Activated CD4-positive, alpha-beta T cell treated with anti-CD3 and anti-CD28 coated beads for 36 hours (primary cell): Measurements from ENCODE around the gene CLDN19. TPM values are rescaled to one million over a fixed set of nuclear protein-coding genes. Genes with fewer than 3 reads are reported as not detected.
A peak's percentile ranks its signal among the peaks of the same experiment; 100 is the strongest.

Experiments
- ATAC-seq: fragments of 200-7000 bp; cut with Tn5 transposase; one replicate; pipeline ENCODE4 v1.10.0; 2021; ENCODE audit warnings: mild to moderate bottlenecking, moderate library complexity
- CTCF ChIA-PET: fragments of 350-600 bp; sonication (Branson Sonifier 250); formaldehyde crosslinking; loops from one replicate; lab custom pipeline; 2021; ENCODE audit warnings: antibody characterized with exemption; lab: Charles Lee
- POLR2A ChIA-PET: fragments of 350-600 bp; sonication (Branson Sonifier 250); formaldehyde crosslinking; loops from one replicate; lab custom pipeline; 2021; ENCODE audit warnings: antibody characterized with exemption, inconsistent platforms; lab: Charles Lee
- DNase-seq: peaks from one replicate; pipeline ENCODE4 v3.0.0-alpha.2; 2020
- H3K27ac Mint-ChIP-seq: one replicate; pipeline ENCODE4 v1.8.0; 2021; ENCODE audit warnings: mixed read lengths
- H3K27me3 Mint-ChIP-seq: one replicate; pipeline ENCODE4 v1.8.0; 2021; ENCODE audit warnings: mixed read lengths
- H3K36me3 Mint-ChIP-seq: one replicate; pipeline ENCODE4 v1.8.0; 2021; ENCODE audit warnings: low read depth, mixed read lengths
- H3K4me1 Mint-ChIP-seq: one replicate; pipeline ENCODE4 v1.8.0; 2021; ENCODE audit warnings: mixed read lengths
- H3K4me3 Mint-ChIP-seq: one replicate; pipeline ENCODE4 v1.8.0; 2021; ENCODE audit warnings: mild to moderate bottlenecking, moderate library complexity, mixed read lengths
- H3K9me3 Mint-ChIP-seq: one replicate; pipeline ENCODE4 v1.8.0; 2021; ENCODE audit warnings: low read depth, mixed read lengths
- intact Hi-C, 2 experiments: fragments of 100-400 bp; cut with DNase I in 1 of 2; cut with micrococcal nuclease in 1 of 2; formaldehyde crosslinking; loops; one replicate each; pipeline versions ENCODE4 v1.14.2 to v1.15.1; 2022 to 2024; cut with DNase I, micrococcal nuclease
- total RNA-seq, 2 experiments: library from RNA; stranded (reverse); gene quantifications; one replicate each; pipeline ENCODE4 v1.2.3, GENCODE V29; 2021

Gene CLDN19
- total RNA-seq, 2 experiments from 2014 or later, result not detected

GRCh38 chr1:42774928-42775526 lies 35.0 kb upstream of the CLDN19 start:
- Mint-ChIP-seq H3K9me3 (no peaks in the 10 kb centered on the region), H3K36me3 (peaks cover 50% of the 10 kb centered on the region), H3K4me3 (no peak overlapping the region), H3K4me1 (peaks cover 30% of the 10 kb centered on the region), H3K27ac (no peak overlapping the region), H3K27me3 (no peaks in the 10 kb centered on the region)
- no peak for ATAC-seq
- POLR2A ChIA-PET, result no interaction called here
- no peak for DNase-seq
- CTCF ChIA-PET, result interaction anchor here (0.6 kb wide), 1 partner anchor 601 kb away, joined by 3 read pairs; no protein-coding TSS in a partner anchor
- intact Hi-C loops, result no loop called here

GRCh38 chr1:42773420-42773819 lies 33.4 kb upstream of the CLDN19 start:
- peaks cover 56% of the 10 kb centered on the region for H3K36me3 Mint-ChIP-seq
- DNase-seq (no peak), ATAC-seq (peak; percentile 54)
- H3K27ac Mint-ChIP-seq, result no peak overlapping the region
- ChIA-PET POLR2A (no interaction called here), CTCF (interaction anchor here (0.9 to 1.2 kb wide), 3 partner anchors 10 to 148 kb away, joined by 3 read pairs; partner anchors contain the start of gene TMEM269)
- intact Hi-C loops, result no loop called here
- no peak overlapping the region for H3K4me3 Mint-ChIP-seq
- H3K9me3 Mint-ChIP-seq, result no peaks in the 10 kb centered on the region
- peaks cover 43% of the 10 kb centered on the region for H3K4me1 Mint-ChIP-seq
- H3K27me3 Mint-ChIP-seq, result no peaks in the 10 kb centered on the region

GRCh38 chr1:42769811-42770210 lies 29.8 kb upstream of the CLDN19 start:
- Mint-ChIP-seq H3K4me1 (peaks cover 45% of the 10 kb centered on the region), H3K36me3 (peaks cover 29% of the 10 kb centered on the region), H3K9me3 (no peaks in the 10 kb centered on the region), H3K4me3 (no peak overlapping the region), H3K27ac (no peak overlapping the region), H3K27me3 (no peaks in the 10 kb centered on the region)
- POLR2A ChIA-PET, result no interaction called here
- ATAC-seq (no peak), DNase-seq (no peak)
- CTCF ChIA-PET, result interaction anchor here (0.8 to 1.4 kb wide), 2 partner anchors 9 to 10 kb away, joined by 4 to 5 read pairs; no protein-coding TSS in a partner anchor
- intact Hi-C loops, result loop anchor here (2.0 to 5.0 kb wide), 2 partner anchors 87 to 1408 kb away; partner anchors contain the start of genes FOXO6 (in 1 of the 2) and YBX1 (in 1 of the 2)

- Mint-ChIP-seq H3K9me3 (no peaks in the 10 kb centered on the region), H3K4me3 (no peak overlapping the region), H3K27me3 (no peaks in the 10 kb centered on the region), H3K36me3 (peaks cover 22% of the 10 kb centered on the region), H3K4me1 (peaks cover 42% of the 10 kb centered on the region), H3K27ac (peak overlapping the region; percentile 84)
- ChIA-PET POLR2A (no interaction called here), CTCF (interaction anchor here (1.0 to 2.9 kb wide), 3 partner anchors 10 to 15 kb away, joined by 3 to 20 read pairs (median 3); no protein-coding TSS in a partner anchor)
- intact Hi-C loops, result loop anchor here (2.0 to 5.0 kb wide), 2 partner anchors 85 to 1406 kb away; partner anchors contain the start of genes FOXO6 (in 1 of the 2) and YBX1 (in 1 of the 2)
- ATAC-seq (no peak), DNase-seq (no peak)
Observed at GRCh38 chr1:42768172-42768571, 28.1 kb upstream of the CLDN19 start.

- Mint-ChIP-seq H3K27me3 (no peaks in the 10 kb centered on the region), H3K4me1 (peaks cover 38% of the 10 kb centered on the region), H3K36me3 (peaks cover 20% of the 10 kb centered on the region), H3K27ac (peak overlapping the region; percentile 84), H3K4me3 (no peak overlapping the region), H3K9me3 (no peaks in the 10 kb centered on the region)
- intact Hi-C loops, result loop anchor here (1.0 to 5.0 kb wide), 16 partner anchors 50 to 1445 kb away; partner anchors contain the start of genes CFAP57 (in 2 of the 2), EBNA1BP2 (in 2 of the 2), ERMAP (in 2 of the 2) and SLC2A1 (in 2 of the 2)
- POLR2A ChIA-PET, result interaction anchor here (0.6 to 2.1 kb wide), 7 partner anchors 9 to 192 kb away, joined by 3 to 13 read pairs (median 6); partner anchors contain the start of genes ERMAP, SVBP and ZNF691
- CTCF ChIA-PET, result interaction anchor here (0.9 to 2.9 kb wide), 8 partner anchors 9 to 306 kb away, joined by 3 to 20 read pairs (median 4); partner anchors contain the start of gene ZNF691
- ATAC-seq (peak; percentile 8), DNase-seq (no peak)
Observed at GRCh38 chr1:42767510-42768000, 27.5 kb upstream of the CLDN19 start.

DNA sequence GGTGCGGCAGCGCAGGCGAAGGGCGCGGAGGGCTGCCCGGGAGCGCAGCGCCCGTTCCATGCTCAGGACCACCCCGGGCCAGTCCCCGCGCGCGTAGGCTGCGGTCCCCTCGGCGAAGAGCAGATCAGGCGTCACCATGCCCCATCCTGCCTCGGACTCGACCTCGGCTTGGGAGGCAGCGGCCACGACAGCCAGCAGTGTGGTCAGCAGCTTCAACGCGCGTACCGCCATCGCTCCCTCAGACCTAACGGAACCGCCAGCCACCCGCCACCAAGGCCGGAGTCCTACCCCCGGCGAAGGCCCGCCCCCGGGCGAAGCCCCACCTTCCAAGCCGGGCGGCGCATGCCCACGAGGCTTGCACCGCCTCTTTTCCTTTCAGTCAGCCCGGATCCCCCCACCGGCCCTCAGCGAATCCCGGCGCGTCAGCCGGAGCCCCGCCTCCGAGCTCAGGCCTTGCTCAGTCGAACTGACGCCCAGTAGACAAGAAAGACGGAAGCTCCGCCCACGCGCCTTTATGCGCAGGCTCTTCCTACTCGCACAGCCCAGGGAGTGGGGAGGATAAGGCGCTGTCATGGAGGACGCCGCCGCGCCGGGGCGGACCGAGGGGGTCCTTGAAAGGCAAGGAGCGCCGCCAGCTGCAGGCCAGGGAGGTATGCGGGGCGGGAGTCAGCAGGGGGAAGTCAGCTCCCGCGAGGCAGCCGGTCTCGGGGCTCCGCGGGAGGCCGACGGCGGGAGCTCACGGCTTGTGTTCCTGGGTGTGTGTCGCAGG lies 26.9 kb upstream of the CLDN19 start, which contains the start of the genes C1orf50 and P3H1:
TSS of gene C1orf50 (plus strand) at position 509 of the 769 bp plus-strand sequence. CDS start at position 572, 63 bp downstream.
TSS of gene P3H1 (minus strand) at position 288 of the 769 bp plus-strand sequence. CDS start at position 231, 57 bp downstream.
- DNase-seq (peak; percentile 100), ATAC-seq (peak; percentile 96)
- CTCF ChIA-PET, result interaction anchor here (0.6 to 2.9 kb wide), 17 partner anchors 9 to 318 kb away, joined by 3 to 20 read pairs (median 3); partner anchors contain the start of genes ERMAP, SVBP, YBX1 and ZNF691
- Mint-ChIP-seq H3K9me3 (no peaks in the 10 kb centered on the region), H3K27me3 (no peaks in the 10 kb centered on the region), H3K4me3 (no peak within 1 kb of the TSS), H3K4me1 (peaks cover 36% of the 10 kb centered on the region), H3K27ac (peak within 1 kb of the TSS; percentile 85), H3K36me3 (peaks cover 20% of the 10 kb centered on the region)
- intact Hi-C loops, result loop anchor here (1.0 to 5.0 kb wide), 16 partner anchors 50 to 1446 kb away; partner anchors contain the start of genes CFAP57 (in 2 of the 2), EBNA1BP2 (in 2 of the 2), ERMAP (in 2 of the 2) and SLC2A1 (in 2 of the 2)
- POLR2A ChIA-PET, result interaction anchor here (0.5 to 2.1 kb wide), 13 partner anchors 10 to 264 kb away, joined by 3 to 13 read pairs (median 4); partner anchors contain the start of genes ERMAP, SVBP and ZNF691

DNA sequence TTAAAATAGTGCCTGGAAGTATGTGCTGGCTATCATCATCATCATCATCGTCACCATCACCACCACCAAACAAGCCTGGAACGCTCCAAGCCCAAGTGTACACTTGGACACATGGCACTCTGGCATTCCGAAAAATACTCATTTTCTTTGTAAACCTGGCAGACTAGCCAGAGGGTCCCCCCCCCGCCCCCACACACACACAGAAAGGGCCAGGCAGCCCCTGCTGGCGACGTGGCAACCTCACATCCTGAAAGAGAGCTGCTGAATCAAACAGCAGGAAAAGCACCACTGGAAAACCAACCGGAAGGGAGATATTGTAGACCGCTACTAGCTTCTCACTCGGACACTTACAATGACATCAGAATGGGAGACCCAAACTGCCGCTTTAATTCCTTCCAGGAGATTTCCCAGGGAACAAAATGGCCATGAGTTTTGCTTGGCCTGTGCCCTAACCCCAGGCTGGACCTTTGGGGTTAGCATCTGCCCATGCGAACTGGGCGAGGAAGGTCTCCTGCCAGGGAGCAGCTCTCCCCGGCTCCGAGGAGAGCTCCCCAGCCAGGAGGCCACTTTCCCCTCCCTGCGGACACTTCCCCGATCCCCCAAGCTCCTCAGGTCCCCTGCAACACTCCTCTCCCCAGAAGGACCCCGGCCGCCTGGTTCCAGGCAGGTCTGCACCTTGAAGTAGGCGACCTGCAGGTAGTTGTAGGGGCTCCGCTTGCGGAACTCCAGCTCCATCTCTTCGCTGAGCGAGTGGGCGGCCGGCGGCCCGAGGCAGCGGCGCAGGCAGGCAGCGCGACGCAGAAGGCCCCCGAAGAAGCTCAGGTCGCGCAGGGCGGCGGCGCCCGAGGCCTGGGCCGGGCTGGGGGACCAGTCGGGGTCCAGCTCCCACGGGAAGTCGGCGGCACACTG lies 26.1 kb upstream of the CLDN19 start:
- Mint-ChIP-seq H3K4me3 (no peak overlapping the region), H3K36me3 (peaks cover 19% of the 10 kb centered on the region), H3K27ac (peak overlapping the region; percentile 78), H3K27me3 (no peaks in the 10 kb centered on the region), H3K4me1 (peaks cover 35% of the 10 kb centered on the region), H3K9me3 (no peaks in the 10 kb centered on the region)
- CTCF ChIA-PET, result interaction anchor here (0.6 to 2.9 kb wide), 18 partner anchors 9 to 319 kb away, joined by 3 to 20 read pairs (median 3); partner anchors contain the start of genes ERMAP, SVBP, YBX1 and ZNF691
- DNase-seq, result peak; percentile 72
- intact Hi-C loops, result loop anchor here (2.0 to 5.0 kb wide), 6 partner anchors 157 to 1447 kb away; partner anchors contain the start of genes CFAP57 (in 1 of the 2), DMAP1 (in 1 of the 2), EBNA1BP2 (in 1 of the 2) and FOXO6 (in 1 of the 2)
- peak; percentile 18 for ATAC-seq
- POLR2A ChIA-PET, result interaction anchor here (0.5 to 2.1 kb wide), 14 partner anchors 12 to 263 kb away, joined by 3 to 13 read pairs (median 4); partner anchors contain the start of genes ERMAP, SVBP and ZNF691

DNA sequence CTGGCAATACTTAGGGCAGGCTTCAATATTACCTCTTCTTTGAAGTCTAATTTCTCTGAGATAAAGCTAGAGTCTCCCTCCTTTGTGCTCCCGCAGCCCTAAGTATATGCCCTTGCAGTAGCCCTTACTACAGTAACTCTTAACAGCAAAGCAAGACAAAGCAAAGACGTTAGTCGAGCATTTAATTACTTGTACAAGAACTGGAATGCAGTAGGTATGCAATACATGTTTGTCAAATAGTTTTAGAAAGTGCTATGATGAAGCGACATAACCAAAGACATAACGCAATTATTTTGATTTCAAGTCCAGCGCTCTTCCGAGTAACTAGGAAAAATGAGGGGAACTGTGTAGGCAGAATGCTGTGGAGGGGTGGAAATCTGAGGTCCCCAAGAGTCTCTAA lies 25.2 kb upstream of the CLDN19 start:
- H3K27me3 Mint-ChIP-seq, result no peaks in the 10 kb centered on the region
- DNase-seq (no peak), ATAC-seq (no peak)
- H3K36me3 Mint-ChIP-seq, result peaks cover 14% of the 10 kb centered on the region
- ChIA-PET CTCF (interaction anchor here (0.6 to 2.9 kb wide), 4 partner anchors 8 to 221 kb away, joined by 4 to 20 read pairs (median 17); partner anchors contain the start of genes ERMAP and SVBP), POLR2A (interaction anchor here (1.5 to 2.1 kb wide), 2 partner anchors 13 to 51 kb away, joined by 3 to 13 read pairs; partner anchors contain the start of genes ERMAP and SVBP)
- no peak overlapping the region for H3K4me3 Mint-ChIP-seq
- H3K9me3 Mint-ChIP-seq, result no peaks in the 10 kb centered on the region
- peaks cover 28% of the 10 kb centered on the region for H3K4me1 Mint-ChIP-seq
- no peak overlapping the region for H3K27ac Mint-ChIP-seq
- intact Hi-C loops, result loop anchor here in 1 of 2 experiments (5.0 kb wide), 1 partner anchor 1403 kb away; the partner anchor contains the start of gene FOXO6

DNA sequence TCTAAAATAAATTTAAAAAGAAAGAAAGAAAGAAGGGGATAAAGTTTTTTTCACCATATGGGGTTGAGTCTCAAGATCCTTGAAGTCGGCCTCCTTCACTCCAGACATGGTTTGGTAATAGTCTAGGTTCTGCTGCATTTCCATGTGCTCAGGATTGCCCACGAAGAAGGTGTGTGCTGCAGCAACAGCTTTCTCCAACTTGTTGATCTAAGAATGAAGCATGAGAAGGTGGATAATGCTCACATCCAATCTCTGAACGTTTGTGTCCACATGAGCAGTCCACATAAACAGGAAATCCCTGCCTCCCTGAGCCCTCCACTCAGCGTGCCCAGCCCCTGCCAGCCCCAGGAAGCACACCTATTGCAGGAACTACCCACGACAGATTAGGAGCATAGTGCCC lies 22.2 kb upstream of the CLDN19 start:
- no peak for ATAC-seq
- no peak overlapping the region for H3K4me3 Mint-ChIP-seq

More for the DNA sequence above, 22.2 kb upstream of the CLDN19 start:
- CTCF ChIA-PET, result interaction anchor here (0.5 to 1.4 kb wide), 3 partner anchors 27 to 1083 kb away, joined by 3 read pairs; no protein-coding TSS in a partner anchor
- no peaks in the 10 kb centered on the region for H3K27me3 Mint-ChIP-seq
- peaks cover 10% of the 10 kb centered on the region for H3K36me3 Mint-ChIP-seq
- DNase-seq, result no peak
- peaks cover 4% of the 10 kb centered on the region for H3K4me1 Mint-ChIP-seq
- POLR2A ChIA-PET, result interaction anchor here (0.6 kb wide), 1 partner anchor 455 kb away, joined by 3 read pairs; no protein-coding TSS in a partner anchor
- intact Hi-C loops, result no loop called here
- H3K27ac Mint-ChIP-seq, result no peak overlapping the region
- no peaks in the 10 kb centered on the region for H3K9me3 Mint-ChIP-seq
